Stimulated activated naive CD8-positive, alpha-beta T cell treated with anti-CD3 and anti-CD28 coated beads, Interleukin-15, Interleukin-2, amounts not matched to agents 100 ng/mL and 50 ng/mL, for 24 hours (primary cell): ENCODE results near the gene FBXO3.
"Not testable (repeated sequence)": the region's sequence is repeated elsewhere in the genome, so short reads cannot be mapped to it uniquely, and the experiment has no call there.

ENCODE experiments used
- H3K27ac Mint-ChIP-seq: one replicate; pipeline ENCODE4 v1.8.0; 2021; ENCODE audit warnings: mild to moderate bottlenecking, mixed read lengths
- H3K27me3 Mint-ChIP-seq: one replicate; pipeline ENCODE4 v1.8.0; 2021; ENCODE audit warnings: mixed read lengths
- H3K36me3 Mint-ChIP-seq: one replicate; pipeline ENCODE4 v1.8.0; 2021; ENCODE audit warnings: low read depth, mixed read lengths
- H3K4me1 Mint-ChIP-seq: one replicate; pipeline ENCODE4 v1.8.0; 2021; ENCODE audit warnings: low read depth, mixed read lengths
- H3K4me3 Mint-ChIP-seq: one replicate; pipeline ENCODE4 v1.8.0; 2021; ENCODE audit warnings: mild to moderate bottlenecking, mixed read lengths
- H3K9me3 Mint-ChIP-seq: one replicate; pipeline ENCODE4 v1.8.0; 2021; ENCODE audit warnings: mixed read lengths

FBXO3 gene

DNA sequence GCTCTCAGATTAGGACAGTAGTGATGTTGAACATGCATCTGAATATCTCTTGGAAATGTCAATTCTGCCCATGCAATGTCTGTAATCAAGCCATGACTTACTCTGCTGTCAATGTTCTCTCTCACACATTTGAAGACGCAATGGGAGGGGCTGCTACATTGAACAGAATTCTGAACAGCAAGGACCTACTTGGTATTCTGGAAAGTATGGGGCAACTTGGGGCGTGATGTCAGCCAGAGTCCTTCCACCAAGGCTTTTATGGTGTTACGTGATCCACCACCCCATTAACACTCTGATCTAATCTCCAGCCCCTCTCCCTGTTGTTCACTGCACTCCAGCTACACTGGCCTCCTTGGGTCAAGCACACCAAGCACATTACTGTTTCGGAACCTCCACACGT lies 31.0 kb downstream of the FBXO3 start:
- Mint-ChIP-seq H3K9me3 (no peaks in the 10 kb centered on the region), H3K27me3 (no peaks in the 10 kb centered on the region), H3K36me3 (peaks cover 9% of the 10 kb centered on the region), H3K4me3 (no peak overlapping the region), H3K27ac (no peak overlapping the region), H3K4me1 (peaks cover 3% of the 10 kb centered on the region)

DNA sequence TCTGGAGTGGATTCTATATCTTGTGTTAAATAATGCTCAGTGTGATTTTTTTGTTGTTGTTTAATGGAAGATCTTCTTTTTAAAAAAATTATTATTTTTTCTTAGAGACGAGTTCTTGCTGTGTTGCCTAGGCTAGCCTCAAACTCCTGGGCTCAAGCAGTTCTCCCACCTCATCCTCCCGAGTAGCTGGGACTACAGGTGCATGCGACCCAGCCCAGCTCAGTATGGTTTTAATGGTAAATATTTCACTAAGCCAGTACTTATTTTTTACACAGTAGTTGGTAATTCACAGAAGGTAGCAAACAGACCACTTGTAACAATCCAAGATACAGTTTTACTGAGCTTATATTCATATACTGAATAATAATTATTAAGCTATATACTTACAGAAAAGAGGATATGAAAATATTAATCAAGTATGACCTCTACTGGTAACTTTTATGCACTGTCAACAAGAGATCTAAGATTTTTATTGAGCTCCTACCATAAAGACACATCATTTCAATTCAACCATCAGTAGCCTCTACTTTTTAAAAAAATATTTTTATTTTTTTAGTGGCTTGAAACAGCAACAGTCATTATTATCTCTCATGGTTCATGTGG lies 32.0 kb downstream of the FBXO3 start:
- Mint-ChIP-seq H3K4me3 (no peak overlapping the region), H3K27ac (no peak overlapping the region), H3K36me3 (peaks cover 5% of the 10 kb centered on the region), H3K27me3 (peaks cover 5% of the 10 kb centered on the region), H3K9me3 (no peaks in the 10 kb centered on the region), H3K4me1 (peaks cover 3% of the 10 kb centered on the region)

DNA sequence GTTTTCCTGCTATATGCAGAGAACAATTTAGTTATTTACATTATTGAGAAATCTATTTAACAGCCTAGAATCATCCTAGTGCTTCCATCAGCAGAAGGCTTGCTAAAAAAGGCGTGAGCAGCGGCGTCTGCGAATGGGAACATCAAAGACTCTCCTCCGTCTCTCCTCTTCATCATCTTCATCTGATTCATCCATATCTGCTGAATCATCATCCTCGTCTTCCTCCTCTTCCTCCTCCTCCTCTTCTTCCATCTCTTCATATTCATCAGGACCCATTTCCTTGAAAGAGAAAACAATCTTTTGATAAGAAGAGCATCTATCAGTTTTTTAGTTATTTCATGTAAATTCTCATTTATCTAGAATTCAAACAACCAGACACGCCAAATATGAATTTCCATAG lies 32.5 kb downstream of the FBXO3 start:
- no peaks in the 10 kb centered on the region for H3K9me3 Mint-ChIP-seq
- peaks cover 1% of the 10 kb centered on the region for H3K36me3 Mint-ChIP-seq
- H3K4me1 Mint-ChIP-seq = peaks cover 4% of the 10 kb centered on the region
- H3K27ac Mint-ChIP-seq = no peak overlapping the region
- no peak overlapping the region for H3K4me3 Mint-ChIP-seq
- H3K27me3 Mint-ChIP-seq = peaks cover 8% of the 10 kb centered on the region

DNA sequence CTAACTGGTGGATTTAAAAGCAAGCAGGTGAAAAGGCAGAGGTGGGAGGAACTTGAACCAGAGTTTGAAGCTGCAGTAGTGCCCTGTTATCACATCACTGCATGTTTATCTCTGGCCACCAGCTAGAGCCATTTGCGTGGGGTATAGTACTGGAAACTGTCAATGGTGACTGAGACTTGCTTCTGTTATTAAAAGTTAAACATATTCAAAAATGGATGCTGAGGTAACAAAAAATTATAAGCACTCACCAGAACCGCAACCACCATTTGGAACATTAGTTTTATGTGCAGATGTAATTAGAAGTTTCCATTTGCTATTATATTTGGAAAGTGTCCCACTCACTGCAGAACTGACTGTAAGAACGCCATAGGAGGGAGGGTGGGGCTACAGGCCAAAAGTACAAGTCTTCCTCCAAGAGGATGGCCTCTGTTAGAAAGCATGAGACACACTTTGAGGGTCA lies 36.9 kb downstream of the FBXO3 start:
- Mint-ChIP-seq H3K4me1 (peaks cover 37% of the 10 kb centered on the region), H3K4me3 (no peak overlapping the region), H3K27ac (no peak overlapping the region), H3K27me3 (peaks cover 13% of the 10 kb centered on the region), H3K9me3 (no peaks in the 10 kb centered on the region), H3K36me3 (peaks cover 6% of the 10 kb centered on the region)

DNA sequence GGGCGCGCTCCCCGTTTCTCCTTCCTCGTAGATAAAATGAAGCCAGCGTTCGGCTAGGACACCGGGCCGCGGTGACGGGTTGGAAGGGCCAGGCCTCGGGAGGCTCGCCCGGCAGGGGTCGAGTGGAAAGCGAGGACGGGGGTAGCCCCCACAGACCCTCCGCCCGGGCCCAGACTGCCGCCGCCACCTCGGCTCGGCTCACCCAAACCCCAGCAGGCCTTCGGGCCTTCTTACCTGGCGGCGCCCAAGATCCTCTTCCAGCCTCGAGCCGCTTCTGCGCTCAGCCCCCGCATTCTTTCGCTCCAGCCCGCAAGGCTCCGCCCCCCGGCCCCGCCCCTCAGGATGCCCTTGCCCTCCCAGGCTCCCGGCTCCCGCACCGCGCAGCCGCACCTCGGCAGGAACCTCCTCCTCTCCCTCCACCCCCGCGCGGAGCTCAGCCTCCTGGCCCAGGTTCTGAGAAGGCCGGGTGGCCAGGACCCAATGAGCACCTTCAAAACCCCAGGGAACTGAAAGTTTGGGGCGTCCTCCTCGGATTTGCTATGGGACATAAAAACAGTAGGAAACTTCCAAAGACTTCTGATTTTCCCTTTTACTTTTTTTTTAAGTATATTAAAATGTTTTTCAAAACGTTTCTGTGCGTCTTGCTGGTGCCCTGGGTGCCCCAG lies 38.0 kb downstream of the FBXO3 start, which contains the start of gene CD59:
CD59 (minus strand) TSS at position 276 of the 665 bp plus-strand sequence. CDS start 13,978 bp downstream, outside the sequence.
- Mint-ChIP-seq H3K9me3 (no peaks in the 10 kb centered on the region), H3K27me3 (peaks cover 13% of the 10 kb centered on the region), H3K4me3 (peak within 1 kb of the TSS; percentile 87), H3K36me3 (peaks cover 12% of the 10 kb centered on the region), H3K27ac (peak within 1 kb of the TSS; percentile 84), H3K4me1 (peaks cover 45% of the 10 kb centered on the region)

DNA sequence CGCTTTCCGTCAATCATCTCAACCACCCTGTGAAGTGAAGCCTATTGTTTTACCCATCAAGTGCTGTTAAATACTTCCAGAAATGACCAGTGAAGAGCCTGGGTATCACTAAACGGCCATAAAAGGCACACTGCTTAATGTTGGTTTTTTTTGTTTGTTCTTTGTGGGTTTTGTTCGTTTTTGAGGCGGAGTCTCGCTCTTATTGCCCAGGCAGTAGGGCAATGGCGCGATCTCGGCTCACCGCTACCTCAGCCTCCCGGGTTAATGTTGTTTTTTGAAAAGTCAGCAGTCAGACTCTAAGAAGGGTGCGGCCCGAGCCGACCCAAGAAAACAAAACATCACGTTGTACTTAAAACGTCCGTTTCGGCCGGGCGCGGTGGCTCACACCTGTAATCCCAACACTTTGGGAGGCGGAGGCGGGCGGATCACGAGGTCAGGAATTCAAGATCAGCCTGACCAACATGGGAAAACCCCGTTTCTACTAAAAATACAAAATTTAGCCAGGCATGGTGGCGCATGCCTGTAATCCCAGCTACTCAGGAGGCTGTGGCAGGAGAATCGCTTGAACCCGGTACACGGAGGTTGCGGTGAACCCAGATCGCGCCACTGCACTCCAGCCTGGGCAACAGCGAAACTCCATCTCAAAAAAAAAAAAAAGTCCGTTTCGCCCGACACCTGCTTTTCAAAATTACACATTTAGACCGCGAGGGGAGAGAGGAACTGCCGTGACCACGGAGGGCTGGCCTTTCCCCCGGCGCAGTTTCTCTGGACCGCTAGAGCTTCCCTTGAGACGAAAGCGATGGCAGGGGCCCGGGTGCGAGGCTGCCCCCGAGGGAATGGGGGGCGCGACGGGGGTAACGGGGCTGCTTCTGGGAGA lies 38.8 kb downstream of the FBXO3 start:
- H3K36me3 Mint-ChIP-seq = peaks cover 15% of the 10 kb centered on the region
- H3K9me3 Mint-ChIP-seq = no peaks in the 10 kb centered on the region
- peaks cover 13% of the 10 kb centered on the region for H3K27me3 Mint-ChIP-seq
- peak overlapping the region; percentile 87 for H3K4me3 Mint-ChIP-seq
- peaks cover 49% of the 10 kb centered on the region for H3K4me1 Mint-ChIP-seq
- H3K27ac Mint-ChIP-seq = peak overlapping the region; percentile 84

DNA sequence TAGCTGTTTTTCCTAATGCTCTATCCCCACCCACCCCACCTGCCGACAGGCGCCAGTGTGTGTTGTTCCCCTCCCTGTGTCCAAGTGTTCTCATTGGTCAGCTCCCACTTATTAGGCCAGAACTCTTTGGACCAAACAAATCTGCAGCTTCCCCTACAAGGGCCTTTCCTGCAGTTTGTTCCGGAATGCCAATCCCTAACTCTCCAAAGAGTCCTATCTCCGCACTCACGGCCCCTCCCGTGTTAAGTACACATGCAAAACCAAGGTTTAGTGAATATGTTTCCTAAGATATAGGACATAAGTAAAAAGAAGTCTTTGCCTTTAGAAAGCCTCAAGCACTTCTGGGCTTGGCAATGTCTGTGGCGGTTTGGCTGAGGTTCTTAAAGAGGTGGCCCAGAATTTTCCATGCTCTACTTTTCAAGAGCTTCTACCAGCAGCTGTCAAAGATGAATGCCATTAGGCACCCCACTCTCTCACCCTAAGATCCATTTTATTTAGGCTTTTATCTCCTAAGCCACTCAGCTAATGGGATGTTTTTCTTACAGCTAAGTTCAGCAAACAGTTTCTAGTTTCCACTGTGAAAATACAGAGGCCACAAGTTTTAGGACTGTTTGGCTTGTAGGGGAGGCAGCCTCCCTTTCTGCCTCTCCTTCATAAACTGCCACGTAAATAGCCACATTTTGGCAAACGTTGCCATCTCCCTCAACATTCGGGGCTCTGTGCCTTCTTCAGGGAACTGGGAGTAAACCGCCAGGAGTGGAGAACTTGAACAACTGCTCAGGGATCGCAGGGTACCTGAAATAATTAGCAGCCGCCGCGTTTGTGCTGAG lies 39.7 kb downstream of the FBXO3 start:
- H3K4me1 Mint-ChIP-seq = peaks cover 49% of the 10 kb centered on the region
- H3K27ac Mint-ChIP-seq = peak overlapping the region; percentile 84
- no peaks in the 10 kb centered on the region for H3K9me3 Mint-ChIP-seq
- peaks cover 15% of the 10 kb centered on the region for H3K36me3 Mint-ChIP-seq
- peaks cover 13% of the 10 kb centered on the region for H3K27me3 Mint-ChIP-seq
- H3K4me3 Mint-ChIP-seq = peak overlapping the region; percentile 87

DNA sequence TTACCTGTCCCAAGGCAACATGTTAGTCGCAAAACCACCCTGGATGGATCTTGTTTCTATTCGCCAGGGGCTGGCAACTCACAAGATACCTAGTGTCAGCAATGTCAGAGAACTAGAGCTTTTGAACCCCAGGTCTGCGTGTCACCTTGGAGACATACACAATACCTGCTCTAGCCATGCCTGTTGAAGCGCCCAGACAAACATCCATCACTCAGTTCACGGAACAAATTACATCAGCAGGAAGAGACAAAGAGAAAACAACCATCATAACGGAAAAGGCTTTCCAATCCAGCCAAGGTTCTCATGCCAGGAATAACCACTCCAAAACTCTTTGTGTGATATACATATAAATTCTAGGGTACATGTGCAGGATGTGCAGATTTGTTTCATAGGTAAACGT lies 40.3 kb downstream of the FBXO3 start:
- no peaks in the 10 kb centered on the region for H3K9me3 Mint-ChIP-seq
- H3K27me3 Mint-ChIP-seq = peaks cover 13% of the 10 kb centered on the region
- peaks cover 15% of the 10 kb centered on the region for H3K36me3 Mint-ChIP-seq
- peaks cover 49% of the 10 kb centered on the region for H3K4me1 Mint-ChIP-seq
- peak overlapping the region; percentile 21 for H3K4me3 Mint-ChIP-seq
- H3K27ac Mint-ChIP-seq = no peak overlapping the region

DNA sequence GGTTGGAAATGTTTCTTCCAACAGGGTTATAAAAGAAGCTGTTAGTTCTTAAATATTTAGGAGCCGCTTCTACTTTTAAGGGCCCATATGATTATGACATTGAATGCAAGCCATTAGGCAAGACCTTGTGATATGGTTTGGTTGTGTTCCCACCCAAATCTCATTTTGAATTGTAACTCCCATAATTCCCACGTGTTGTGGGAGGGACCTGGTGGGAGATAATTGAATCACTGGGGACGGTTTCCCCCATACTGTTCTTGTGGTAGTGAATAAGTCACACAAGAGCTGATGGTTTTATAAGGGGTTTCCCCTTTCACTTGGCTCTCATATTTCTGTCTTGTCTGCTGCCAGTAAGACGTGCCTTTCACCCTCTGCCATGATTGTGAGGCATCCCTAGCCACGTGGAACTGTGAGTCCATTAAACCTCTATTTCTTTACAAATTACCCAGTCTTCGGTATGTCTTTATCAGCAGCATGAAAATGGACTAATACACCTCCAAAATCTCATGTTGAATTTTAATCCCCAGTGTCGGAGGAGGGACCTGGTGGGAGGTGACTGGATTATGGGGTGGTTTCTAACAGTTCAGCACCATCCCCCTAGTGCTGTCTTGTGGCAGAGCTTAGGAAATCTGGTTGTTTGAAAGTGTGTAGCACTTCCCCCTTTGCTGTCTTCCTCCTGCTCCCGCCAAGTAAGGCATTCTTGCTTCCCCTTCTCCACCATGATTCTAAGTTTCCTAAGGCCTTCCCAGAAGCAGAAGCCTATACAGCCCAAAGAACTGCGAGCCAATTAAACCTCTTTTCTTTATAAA lies 42.4 kb downstream of the FBXO3 start:
- Mint-ChIP-seq H3K36me3 (peaks cover 15% of the 10 kb centered on the region), H3K9me3 (no peaks in the 10 kb centered on the region), H3K4me1 (peaks cover 52% of the 10 kb centered on the region), H3K27ac (peak overlapping the region; percentile 65), H3K27me3 (peaks cover 6% of the 10 kb centered on the region), H3K4me3 (peak overlapping the region; percentile 22)

DNA sequence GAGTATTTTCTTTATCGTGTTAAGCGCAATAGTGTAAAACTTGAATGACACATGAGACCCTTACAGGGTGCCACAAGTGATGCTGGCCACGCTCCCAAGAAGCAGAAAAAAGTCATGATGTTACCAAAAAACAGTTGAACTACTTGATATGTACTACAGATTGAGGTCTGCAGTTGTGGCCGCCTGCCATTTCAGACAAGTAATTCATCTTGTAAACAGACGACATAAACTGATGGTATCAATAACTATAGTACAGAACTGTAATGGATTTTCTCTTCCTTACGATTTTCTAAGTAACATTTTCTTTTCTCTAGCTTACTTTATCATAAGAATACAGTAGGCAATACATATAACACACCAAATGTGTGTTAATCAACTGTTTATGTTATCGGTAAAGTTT lies 43.6 kb downstream of the FBXO3 start:
- Mint-ChIP-seq H3K27ac (no peak overlapping the region), H3K4me1 (peaks cover 46% of the 10 kb centered on the region), H3K4me3 (no peak overlapping the region)

DNA sequence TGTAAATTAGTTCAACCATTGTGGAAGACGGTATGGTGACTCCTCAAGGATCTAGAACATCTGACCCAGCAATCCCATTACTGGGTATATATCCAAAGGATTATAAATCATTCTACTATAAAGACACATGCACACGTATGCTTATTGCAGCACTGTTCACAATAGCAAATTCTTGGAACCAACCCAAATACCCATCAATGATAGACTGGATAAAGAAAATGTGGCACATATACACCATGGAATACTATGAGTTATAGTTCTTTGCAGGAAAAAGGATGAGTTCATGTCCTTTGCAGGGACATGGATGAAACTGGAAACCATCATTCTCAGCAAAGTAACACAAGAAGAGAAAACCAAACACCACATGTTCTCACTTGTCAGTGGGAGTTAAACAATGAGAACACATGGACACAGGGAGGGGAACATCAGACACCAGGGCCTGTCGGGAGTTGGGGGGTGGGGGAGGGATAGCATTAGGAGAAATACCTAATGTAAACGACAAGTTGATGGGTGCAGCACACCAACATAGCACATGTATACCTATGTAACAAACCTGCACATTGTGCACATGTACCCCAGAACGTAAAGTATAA lies 45.2 kb downstream of the FBXO3 start:
- peaks cover 41% of the 10 kb centered on the region for H3K4me1 Mint-ChIP-seq
- H3K36me3 Mint-ChIP-seq = peaks cover 15% of the 10 kb centered on the region

More for the DNA sequence above, 43.6 kb downstream of the FBXO3 start:
- Mint-ChIP-seq H3K27me3 (peaks cover 6% of the 10 kb centered on the region), H3K36me3 (peaks cover 15% of the 10 kb centered on the region), H3K9me3 (no peaks in the 10 kb centered on the region)

DNA sequence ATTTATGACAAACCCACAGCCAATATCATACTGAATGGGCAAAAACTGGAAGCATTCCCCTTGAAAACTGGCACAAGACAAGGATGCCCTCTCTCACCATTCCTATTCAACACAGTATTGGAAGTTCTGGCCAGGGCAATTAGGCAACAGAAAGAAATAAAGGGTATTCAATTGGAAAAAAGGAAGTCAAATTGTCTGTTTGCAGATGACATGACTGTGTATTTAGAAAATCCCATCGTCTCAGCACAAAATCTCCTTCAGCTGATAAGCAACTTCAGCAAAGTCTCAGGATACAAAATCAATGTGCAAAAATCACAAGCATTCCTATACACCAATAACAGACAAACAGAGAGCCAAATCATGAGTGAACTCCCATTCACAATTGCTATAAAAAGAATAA lies 46.8 kb downstream of the FBXO3 start:
- H3K4me1 Mint-ChIP-seq = peaks cover 45% of the 10 kb centered on the region
- not testable (repeated sequence) for H3K27ac Mint-ChIP-seq

More for the DNA sequence above, 45.2 kb downstream of the FBXO3 start:
- peaks cover 11% of the 10 kb centered on the region for H3K27me3 Mint-ChIP-seq
- not testable (repeated sequence) for H3K4me3 Mint-ChIP-seq, H3K9me3 Mint-ChIP-seq, H3K27ac Mint-ChIP-seq

DNA sequence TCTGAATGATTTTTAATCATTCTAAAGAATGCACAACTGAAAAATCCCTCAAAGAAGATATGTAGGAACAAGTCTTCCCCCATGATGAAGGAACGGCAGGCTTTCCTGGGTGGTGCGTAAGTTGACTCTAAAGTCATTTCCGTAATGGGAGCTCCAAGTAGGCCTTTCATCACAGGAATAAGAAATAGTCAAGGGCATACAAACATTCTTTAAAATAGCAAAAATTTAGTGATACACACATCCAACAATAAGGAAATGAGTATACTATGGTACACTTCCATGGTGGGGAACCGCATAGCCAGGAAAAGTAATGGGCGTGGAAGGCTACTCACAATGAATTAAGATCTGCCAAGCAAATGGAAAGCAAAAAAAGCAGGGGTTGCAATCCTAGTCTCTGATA lies 48.8 kb downstream of the FBXO3 start:
- H3K4me1 Mint-ChIP-seq = peaks cover 43% of the 10 kb centered on the region
- H3K36me3 Mint-ChIP-seq = peaks cover 9% of the 10 kb centered on the region
- H3K27me3 Mint-ChIP-seq = peaks cover 7% of the 10 kb centered on the region
- H3K9me3 Mint-ChIP-seq = no peaks in the 10 kb centered on the region
- H3K27ac Mint-ChIP-seq = no peak overlapping the region
- H3K4me3 Mint-ChIP-seq = no peak overlapping the region

More for the DNA sequence above, 46.8 kb downstream of the FBXO3 start:
- H3K36me3 Mint-ChIP-seq = peaks cover 10% of the 10 kb centered on the region
- H3K27me3 Mint-ChIP-seq, H3K4me3 Mint-ChIP-seq, H3K9me3 Mint-ChIP-seq: not testable (repeated sequence)
